HepG2 (cell line): Measurements from ENCODE around the gene FNDC8. TPM values are rescaled to one million over a fixed set of nuclear protein-coding genes. Genes with fewer than 3 reads are reported as not detected.

ENCODE experiments used
- ATF5 ChIP-seq: sonication (generic); formaldehyde crosslinking; IDR thresholded peaks from 2 replicates; pipeline ENCODE4 v1.4.0; 2020; ENCODE audit warnings: mild to moderate bottlenecking, low read depth, missing genetic modification reagents
- CREB3 ChIP-seq: sonication (generic); formaldehyde crosslinking; IDR thresholded peaks from 2 replicates; pipeline ENCODE4 v1.5.0; 2020; ENCODE audit warnings: missing genetic modification reagents
- CREM ChIP-seq, 2 experiments: sonication (generic) in 1 of 2; formaldehyde crosslinking in 1 of 2; IDR thresholded peaks; 2 replicates each; pipeline versions ENCODE4 v1.4.0 to v1.6.1; 2016 to 2020; ENCODE audit warnings: antibody characterized with exemption in 1 of 2, mild to moderate bottlenecking in 1 of 2, missing genetic modification reagents in 1 of 2
- FLYWCH1 ChIP-seq: sonication (generic); formaldehyde crosslinking; IDR thresholded peaks from 2 replicates; pipeline ENCODE4 v1.8.1; 2023; ENCODE audit warnings: mild to moderate bottlenecking, missing genetic modification reagents
- GATAD2A ChIP-seq: IDR thresholded peaks from 2 replicates; pipeline ENCODE4 v1.6.1; 2016
- HOXA5 ChIP-seq: sonication (generic); formaldehyde crosslinking; IDR thresholded peaks from 2 replicates; pipeline ENCODE4 v1.4.0; 2020; ENCODE audit warnings: missing genetic modification reagents
- MEF2D ChIP-seq: sonication (generic); formaldehyde crosslinking; IDR thresholded peaks from 2 replicates; pipeline ENCODE4 v1.5.1; 2020; ENCODE audit warnings: mild to moderate bottlenecking, missing genetic modification reagents
- TAF1 ChIP-seq: sonication (generic); formaldehyde crosslinking; IDR thresholded peaks from 2 replicates; pipeline ENCODE4 v1.4.0; 2020; ENCODE audit warnings: missing genetic modification reagents
- TFAP4 ChIP-seq: sonication (generic); IDR thresholded peaks from 2 replicates; pipeline ENCODE4 v1.6.1; 2016; ENCODE audit warnings: low read depth, borderline replicate concordance
- UBTF ChIP-seq: sonication (generic); formaldehyde crosslinking; IDR thresholded peaks from 2 replicates; pipeline ENCODE4 v1.4.0; 2020; ENCODE audit warnings: mild to moderate bottlenecking, missing genetic modification reagents
- YEATS4 ChIP-seq: sonication (generic); formaldehyde crosslinking; IDR thresholded peaks from 2 replicates; pipeline ENCODE4 v1.4.0; 2020; ENCODE audit warnings: missing genetic modification reagents, borderline replicate concordance
- ZBTB2 ChIP-seq: sonication (generic); formaldehyde crosslinking; IDR thresholded peaks from 2 replicates; pipeline ENCODE4 v1.8.0; 2022; ENCODE audit warnings: low read depth, missing genetic modification reagents
- ZNF280D ChIP-seq: sonication (generic); formaldehyde crosslinking; IDR thresholded peaks from 2 replicates; pipeline ENCODE4 v1.5.1; 2020; ENCODE audit warnings: mild to moderate bottlenecking, missing genetic modification reagents
- polyA plus RNA-seq, 8 experiments: library from polyadenylated mRNA; depleted of rRNA in 3 of 8; stranded (reverse) in 7 of 8; unstranded in 1 of 8; fragments of >200 nt; fragmentation: Illumina TruSeq in 4 of 8; extraction: Trizol in 4 of 8; gene quantifications; 2 replicates each; pipeline versions ENCODE4 v1.2.1 to v1.2.3, GENCODE V29; 2011 to 2016; ENCODE audit warnings: low read depth in 4 of 8, missing spikeins in 1 of 8, mixed read lengths in 1 of 8; ENCODE audit not compliant: insufficient read depth in 1 of 8
- total RNA-seq, 5 experiments: library from RNA; depleted of rRNA; stranded (reverse); fragments of >200 nt; fragmentation: Illumina TruSeq; extraction: Trizol; gene quantifications; 2 replicates each; pipeline ENCODE4 v1.2.3, GENCODE V29; 2016; ENCODE audit warnings: low read depth in 1 of 5
- TF ChIP-seq, protein P1 (sequence below): sonication (generic); formaldehyde crosslinking; IDR thresholded peaks from 2 replicates; pipeline ENCODE4 v1.4.0; 2020; ENCODE audit warnings: missing genetic modification reagents

The FNDC8 gene
- total and polyA plus RNA-seq, 2 of the 13 experiments (the other 11 are each of a cell fraction or from before 2014, with no cell fraction given): not detected

- TF ChIP-seq TAF1 (no peak), FLYWCH1 (CRISPR knock-in tag) (no peak), CREM (IDR thresholded peaks at IDR 0.05) (peak; percentile 75; the same call in 1 of the 2 replicates), CREM (CRISPR knock-in tag; IDR thresholded peaks at IDR 0.05) (no peak), YEATS4 (CRISPR knock-in tag) (no peak; the same call in 1 of the 2 replicates), HOXA5 (CRISPR knock-in tag) (peak; percentile 49; the same call in 1 of the 2 replicates), MEF2D (CRISPR knock-in tag) (no peak), TFAP4 (0 out of 2 replicates have a peak, but pooled peaks have one; percentile 10), ZNF280D (CRISPR knock-in tag) (peak; percentile 43; the same call in 1 of the 2 replicates), CREB3 (CRISPR knock-in tag) (no peak), GATAD2A (CRISPR knock-in tag) (peak; percentile 22; the same call in 1 of the 2 replicates), ATF5 (CRISPR knock-in tag) (no peak), ZBTB2 (CRISPR knock-in tag) (no peak), UBTF (CRISPR knock-in tag) (no peak)
- TF ChIP-seq, protein P1, sequence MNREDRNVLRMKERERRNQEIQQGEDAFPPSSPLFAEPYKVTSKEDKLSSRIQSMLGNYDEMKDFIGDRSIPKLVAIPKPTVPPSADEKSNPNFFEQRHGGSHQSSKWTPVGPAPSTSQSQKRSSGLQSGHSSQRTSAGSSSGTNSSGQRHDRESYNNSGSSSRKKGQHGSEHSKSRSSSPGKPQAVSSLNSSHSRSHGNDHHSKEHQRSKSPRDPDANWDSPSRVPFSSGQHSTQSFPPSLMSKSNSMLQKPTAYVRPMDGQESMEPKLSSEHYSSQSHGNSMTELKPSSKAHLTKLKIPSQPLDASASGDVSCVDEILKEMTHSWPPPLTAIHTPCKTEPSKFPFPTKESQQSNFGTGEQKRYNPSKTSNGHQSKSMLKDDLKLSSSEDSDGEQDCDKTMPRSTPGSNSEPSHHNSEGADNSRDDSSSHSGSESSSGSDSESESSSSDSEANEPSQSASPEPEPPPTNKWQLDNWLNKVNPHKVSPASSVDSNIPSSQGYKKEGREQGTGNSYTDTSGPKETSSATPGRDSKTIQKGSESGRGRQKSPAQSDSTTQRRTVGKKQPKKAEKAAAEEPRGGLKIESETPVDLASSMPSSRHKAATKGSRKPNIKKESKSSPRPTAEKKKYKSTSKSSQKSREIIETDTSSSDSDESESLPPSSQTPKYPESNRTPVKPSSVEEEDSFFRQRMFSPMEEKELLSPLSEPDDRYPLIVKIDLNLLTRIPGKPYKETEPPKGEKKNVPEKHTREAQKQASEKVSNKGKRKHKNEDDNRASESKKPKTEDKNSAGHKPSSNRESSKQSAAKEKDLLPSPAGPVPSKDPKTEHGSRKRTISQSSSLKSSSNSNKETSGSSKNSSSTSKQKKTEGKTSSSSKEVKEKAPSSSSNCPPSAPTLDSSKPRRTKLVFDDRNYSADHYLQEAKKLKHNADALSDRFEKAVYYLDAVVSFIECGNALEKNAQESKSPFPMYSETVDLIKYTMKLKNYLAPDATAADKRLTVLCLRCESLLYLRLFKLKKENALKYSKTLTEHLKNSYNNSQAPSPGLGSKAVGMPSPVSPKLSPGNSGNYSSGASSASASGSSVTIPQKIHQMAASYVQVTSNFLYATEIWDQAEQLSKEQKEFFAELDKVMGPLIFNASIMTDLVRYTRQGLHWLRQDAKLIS: no peak
These were observed 33.6 kb upstream of the FNDC8 start (continued) for GRCh38 chr17:35087731-35088355.
